Measurements from ENCODE around the gene LYRM4. TPM values are rescaled to one million over a fixed set of nuclear protein-coding genes. Genes with fewer than 3 reads are reported as not detected.
"Not testable (repeated sequence)": the region's sequence is repeated elsewhere in the genome, so short reads cannot be mapped to it uniquely, and the experiment has no call there.

LYRM4 gene
- total RNA-seq, 1 donor from 2014 or later: 9.1 TPM

DNA sequence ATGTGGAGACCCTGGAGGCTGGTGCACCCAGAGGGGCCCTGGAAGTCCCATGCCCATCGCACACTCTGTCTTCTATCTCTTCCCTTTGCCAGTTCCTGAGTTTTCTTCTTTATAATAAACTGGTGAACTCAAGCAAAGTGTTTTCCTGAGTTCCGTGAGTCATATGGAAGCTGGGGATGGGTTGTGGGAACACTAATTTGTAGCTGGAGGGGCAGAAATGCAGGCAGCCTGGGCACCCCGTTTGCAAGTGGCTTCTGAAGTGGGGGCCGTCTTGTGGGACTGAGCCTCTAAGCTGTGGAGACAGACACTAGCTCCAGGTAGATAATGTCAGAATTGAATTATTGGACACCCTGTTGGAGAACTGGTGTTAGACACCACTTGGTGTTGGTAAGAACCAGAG, 178.8 kb downstream of the LYRM4 start:
- DNase-seq (ENCODE audit: low spot score): no peak

DNA sequence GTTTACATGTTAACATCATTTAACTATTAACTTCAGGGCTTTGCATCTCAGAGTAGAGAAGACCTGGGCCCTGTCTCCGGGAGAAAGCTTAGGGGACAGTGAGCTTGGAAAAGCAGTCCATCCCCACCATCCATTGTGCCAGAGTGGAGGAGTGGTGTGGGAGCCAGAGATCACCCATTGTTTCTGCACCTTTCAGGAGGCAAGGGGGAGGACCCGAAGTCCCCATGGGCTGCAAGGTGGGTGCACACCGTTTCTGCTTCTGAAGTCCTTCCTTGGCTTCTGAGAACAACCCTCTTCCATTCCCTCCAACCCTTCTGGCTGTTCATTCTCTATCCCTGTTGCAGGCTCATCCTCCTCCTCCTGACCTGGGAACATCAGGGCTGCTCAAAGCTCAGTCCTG, 179.6 kb downstream of the LYRM4 start:
- DNase-seq (ENCODE audit: low spot score): no peak

DNA sequence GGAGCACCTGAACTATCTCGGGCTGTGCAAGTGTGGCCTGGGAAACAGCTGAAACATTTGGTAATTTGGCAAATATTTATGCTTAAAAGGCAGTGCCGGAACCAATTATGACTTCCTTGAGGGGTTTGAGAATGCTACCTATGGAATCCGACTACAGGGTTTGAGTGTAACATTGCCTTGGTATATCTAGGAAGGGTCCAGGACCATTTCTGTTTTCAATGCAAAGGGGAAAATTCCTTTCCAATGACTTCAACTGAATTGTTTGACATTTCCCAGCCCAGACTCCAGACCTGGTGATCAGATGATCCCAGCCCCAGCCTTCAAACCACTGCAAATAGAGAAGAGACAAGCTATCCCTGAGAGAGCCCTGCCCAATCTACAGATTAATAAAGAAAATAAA, 180.2 kb downstream of the LYRM4 start:
- DNase-seq (ENCODE audit: low spot score): no peak

DNA sequence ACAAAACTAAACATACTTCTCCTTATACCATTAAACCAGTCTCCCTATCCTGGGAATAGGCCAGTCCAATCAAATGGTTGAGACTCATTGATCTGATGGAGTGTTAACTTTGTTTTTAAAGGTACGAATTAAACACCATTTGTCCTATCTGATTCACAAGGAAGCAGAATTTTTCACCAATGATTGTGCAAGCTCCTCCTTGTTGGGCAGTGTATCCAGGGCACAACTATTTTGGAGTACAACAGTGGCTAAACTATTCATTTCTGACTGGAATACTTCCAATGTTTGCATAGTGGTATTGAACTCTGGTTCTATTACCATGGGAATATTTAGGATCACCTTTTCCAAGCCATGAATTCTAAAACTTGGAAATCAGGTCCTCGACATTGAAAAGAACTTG, 181.1 kb downstream of the LYRM4 start:
- DNase-seq (ENCODE audit: low spot score): no peak

DNA sequence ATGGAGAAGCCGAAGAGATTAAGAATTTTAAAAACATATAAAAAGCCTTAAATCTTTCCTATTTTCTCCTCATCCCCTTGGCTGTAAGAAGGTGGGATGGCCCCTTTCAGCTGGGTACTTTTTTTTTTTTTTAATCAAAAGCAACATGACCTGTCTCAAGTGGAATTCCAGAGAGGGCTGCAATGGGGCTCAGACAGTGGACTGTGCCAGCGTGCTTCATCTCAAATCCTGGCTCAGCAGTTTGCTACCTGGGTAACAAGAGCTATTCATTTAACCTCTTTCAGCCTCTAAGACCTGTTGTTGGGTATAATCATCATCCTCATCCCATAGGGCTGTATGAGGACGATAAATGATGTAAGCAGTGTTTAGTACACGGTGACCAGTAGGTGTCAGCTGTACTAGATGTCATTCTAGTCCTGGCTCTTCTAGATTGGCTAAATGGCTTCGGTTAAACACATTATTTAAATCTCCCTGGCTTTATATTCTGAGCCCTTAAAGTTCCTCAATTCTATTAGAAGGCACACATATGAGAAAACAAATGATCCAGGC, 182.6 kb downstream of the LYRM4 start:
- no peak for DNase-seq (ENCODE audit: low spot score)

DNA sequence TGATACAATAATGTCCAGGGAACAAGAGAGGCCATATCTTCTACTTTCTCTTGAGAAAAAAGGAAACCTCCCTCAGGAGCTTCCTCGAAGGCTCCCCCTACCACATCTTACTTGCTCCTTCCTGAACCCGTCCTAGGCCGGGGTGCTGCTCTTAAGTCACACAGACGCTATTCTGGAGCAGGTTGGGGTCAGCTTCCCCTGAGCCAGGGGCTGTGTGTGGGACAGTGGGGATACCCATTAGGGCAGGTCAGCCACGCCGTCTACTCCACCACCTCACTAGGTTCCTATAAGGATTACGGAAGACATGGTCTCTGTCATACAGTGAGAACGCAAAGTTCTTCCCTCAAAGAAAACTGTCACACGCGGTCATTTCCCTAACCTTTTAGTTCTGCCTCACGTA, 183.8 kb downstream of the LYRM4 start:
- DNase-seq (ENCODE audit: low spot score): no peak

DNA sequence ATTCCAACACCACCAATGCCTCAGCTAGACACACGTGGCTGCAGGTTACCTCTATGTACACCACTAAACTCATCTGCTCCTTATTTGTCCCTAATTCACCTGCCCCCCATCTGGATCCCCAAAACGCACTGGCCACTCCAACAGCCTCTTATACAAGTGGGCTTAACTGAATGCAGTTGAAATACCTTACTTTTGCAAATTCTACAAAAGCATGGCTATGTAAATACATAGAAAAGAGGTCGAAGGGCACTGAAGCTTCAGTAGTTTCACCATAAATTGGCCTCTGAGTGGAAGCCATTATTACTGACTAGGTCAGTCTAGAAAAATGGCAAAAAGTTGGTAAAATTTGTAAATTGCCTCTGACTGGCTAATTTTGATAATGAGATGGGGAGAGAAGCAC, 186.8 kb downstream of the LYRM4 start:
- DNase-seq (ENCODE audit: low spot score): no peak

DNA sequence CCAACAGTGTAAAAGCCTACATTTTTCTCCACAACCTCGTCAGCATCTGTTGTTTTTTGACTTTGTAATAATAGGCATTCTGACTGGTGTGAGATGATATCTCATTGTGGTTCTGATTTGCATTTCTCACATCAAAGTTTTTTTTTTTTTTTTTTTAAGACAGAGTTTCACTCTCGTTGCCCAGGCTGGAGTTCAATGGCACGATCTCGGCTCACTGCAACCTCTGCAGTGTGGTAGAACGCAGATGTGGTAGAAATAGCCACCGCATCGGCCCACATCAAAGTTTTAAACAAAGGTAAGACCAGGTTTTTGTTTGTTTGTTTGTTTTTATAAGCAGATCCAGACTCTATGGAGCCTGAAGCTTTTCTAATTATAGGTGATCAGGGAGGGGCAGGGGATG, 188.3 kb downstream of the LYRM4 start:
- no peak for DNase-seq (ENCODE audit: low spot score)

DNA sequence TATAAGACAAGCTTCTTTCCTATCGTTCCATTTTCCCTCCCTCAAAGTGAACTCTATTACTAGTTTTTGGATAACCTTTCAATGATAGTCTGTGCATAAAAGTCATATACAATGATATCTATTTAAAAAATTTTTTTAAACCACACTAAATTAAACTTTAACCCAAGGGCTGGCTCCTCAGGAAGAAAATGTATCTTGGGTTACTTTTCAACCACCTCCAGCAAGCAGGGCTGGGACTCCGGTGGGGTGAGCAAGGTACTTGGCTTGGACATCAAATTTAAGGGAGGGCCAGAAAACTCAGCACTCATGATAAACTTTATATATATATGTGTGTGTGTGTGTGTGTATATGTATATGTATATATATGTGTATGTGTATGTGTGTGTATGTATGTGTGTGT, 189.5 kb downstream of the LYRM4 start:
- no peak for DNase-seq (ENCODE audit: low spot score)

DNA sequence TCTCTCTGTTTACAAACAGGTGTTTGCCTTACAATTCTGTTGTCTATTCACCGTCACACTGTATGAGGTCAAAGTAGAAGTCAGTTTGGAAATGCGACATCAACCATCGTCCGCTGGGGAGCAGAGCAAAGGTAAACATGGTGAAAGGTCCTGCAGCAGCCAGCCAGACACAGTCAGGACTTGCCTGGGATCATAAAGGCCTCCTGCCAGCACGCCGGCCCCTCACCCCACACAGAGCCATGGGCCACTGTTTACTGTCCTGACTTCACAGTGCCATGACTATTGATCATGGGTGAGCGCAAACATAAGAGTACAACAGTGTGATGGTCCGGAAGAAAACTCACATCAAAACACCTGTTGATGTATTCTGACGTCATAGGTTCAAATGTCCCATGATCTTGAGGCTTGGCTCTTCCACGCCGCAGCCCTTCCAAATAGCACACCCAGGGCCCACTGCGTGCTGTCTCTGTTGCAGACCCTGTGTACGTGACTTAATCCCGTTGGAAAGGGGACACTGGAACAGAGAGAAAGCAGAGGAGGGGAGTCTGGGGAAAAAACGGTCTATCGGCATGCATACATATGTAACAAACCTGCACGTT, 192.5 kb downstream of the LYRM4 start:
- DNase-seq (ENCODE audit: low spot score): no peak

DNA sequence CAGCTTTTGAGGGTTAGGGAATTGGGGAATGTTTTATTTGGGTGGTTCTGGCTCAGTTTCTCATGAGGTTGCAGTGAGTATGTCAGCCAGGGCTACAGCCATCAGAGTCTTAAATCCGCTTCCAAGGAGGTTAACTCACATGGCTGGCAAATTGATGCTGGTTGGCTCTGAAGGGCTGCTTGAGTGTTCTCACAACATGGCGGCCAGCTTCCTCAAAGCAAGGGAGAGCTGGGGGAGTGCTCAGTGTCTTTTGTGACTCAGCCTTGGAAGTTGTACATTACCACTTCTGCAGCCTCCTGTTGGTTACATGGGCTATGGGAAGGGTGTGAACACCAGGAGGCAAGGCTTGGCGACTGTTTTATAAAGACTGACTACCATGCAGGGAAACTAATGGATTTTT, 193.4 kb downstream of the LYRM4 start:
- no peak for DNase-seq (ENCODE audit: low spot score)

DNA sequence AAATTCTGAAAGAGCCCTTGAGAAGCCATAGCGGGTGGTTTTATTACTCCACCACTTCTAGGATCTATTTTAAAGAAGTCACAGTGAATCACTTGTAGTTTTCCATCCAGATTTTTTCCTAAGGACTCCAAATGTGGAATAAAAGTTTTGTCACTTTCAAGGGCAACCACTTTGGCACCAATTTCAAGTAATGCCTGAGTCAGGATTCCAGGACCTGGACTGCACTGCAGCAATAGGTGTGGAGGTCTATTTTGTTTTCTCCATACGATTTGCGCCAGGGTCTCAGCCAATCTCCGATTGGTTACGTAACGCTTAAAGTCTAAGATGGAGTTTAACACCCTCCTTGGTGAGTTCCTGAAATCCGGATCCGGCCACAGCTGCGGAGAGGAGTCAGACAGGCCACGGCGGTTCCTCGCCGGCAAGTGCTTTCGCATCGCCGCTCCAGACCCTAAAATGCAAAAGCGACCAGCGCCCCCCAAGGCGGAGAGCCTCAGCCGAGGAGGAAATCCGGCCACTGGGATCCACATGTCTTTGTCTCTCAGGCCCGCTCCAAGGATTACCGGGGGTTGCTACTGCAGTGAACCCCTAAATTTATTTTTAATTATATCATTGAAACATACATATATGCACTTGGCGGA, 194.2 kb downstream of the LYRM4 start:
- DNase-seq (ENCODE audit: low spot score): no peak

DNA sequence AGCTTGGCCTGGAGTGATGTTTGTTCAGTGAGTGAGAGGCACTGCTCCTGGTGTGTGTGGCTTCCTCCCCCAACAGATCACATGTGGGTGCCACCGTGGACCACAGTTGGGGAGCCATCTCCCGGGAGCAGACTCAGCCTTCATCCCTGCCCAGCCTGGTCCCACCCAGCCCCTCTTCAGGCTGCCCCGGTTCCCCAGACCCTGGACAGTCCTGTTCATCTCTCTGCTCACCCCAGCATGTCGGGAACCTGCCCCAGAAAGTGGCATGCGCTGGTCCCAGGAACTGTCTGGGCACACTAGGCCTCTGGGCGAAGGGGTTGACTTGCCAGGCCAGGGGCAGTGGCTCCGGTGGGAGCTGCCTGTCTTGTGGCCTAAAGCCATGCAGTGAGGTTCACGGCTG, 197.1 kb downstream of the LYRM4 start:
- no peak for DNase-seq (ENCODE audit: low spot score)

DNA sequence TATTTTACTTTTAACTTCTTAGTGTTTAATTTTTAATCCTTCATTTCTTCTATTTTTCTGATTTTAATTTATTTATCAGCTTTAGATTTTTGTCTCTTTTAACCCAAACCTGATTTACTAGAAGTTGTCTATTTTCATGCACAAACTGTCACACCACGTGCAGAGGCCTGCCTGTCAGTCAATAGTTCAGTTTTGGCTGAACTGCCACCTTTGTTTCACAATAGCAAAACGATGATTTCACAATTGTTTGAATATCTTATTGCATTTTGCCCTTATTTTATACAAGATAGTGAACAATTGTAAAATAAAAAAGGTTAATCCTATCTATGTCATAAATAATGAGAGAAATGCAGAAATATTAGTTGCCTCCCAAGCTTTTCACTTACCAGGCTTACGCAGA, 199.6 kb downstream of the LYRM4 start:
- DNase-seq (ENCODE audit: low spot score): no peak

DNA sequence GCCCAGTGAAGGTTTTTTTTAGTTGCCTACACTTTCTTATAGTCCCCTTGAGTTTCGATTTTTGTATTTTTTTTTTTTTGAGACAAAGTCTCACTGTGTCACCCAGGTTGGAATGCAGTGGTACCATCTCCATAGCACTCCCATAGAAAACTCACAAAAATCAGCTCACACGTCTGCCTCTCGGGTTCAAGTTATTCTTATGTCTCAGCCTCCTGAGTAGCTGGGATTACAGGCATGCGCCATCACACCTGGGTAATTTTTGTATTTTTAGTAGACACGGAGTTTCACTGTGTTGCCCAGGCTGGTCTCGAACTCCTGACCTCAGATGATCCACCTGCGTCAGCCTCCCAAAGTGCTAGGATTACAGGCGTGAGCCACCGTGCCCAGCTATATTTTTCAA, 200.3 kb downstream of the LYRM4 start:
- not testable (repeated sequence) for DNase-seq (ENCODE audit: low spot score)

DNA sequence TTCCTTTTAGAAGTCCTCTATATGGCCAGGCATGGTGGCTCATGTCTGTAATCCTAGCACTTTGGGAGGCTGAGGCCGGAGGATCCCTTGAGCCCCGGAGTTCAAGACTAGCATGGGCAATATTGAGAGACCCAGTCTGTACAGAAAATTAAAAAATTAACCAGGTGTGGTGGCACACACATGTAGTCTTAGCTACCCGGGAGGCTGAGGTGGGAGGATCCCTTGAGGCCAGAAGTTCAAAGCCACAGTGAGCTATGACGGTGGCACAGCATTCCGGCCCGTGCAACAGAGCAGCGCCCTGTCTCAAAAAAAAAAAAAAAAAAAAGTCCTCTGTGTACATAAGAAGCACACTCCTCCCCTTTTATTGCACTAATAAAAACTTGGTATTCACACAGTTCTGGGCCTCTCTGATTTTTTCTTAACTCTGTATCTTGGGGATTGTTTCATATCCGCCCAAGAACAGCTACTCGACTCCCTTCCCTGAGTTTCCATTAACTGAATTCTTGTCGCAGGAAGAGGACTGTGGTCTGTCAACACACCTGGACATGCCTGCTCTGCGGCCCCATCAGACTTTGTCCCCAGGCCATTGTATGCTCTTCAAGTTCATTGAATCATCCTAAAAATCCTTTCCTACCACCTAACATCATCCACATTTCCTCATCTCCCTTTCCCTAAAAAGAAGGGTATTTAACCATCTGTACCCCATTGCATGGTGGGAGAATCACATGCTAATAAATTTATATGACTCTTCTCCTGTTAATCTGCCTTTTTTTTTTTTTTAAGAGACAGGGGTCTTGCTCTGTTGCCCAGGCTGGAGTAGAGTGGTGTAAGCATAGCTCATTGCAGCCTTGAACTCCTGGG, 201.5 kb downstream of the LYRM4 start:
- DNase-seq (ENCODE audit: low spot score): no peak

Other genes with a start within 250 kb of the LYRM4 start
- 8.9 TPM for gene PPP1R3G, start 175.6 kb downstream of the LYRM4 start, total RNA-seq (ENCODE audit: insufficient read depth, low replicate concordance)
- gene FARS2, start 563 bp upstream of the LYRM4 start, total RNA-seq (ENCODE audit: insufficient read depth, low replicate concordance): 13.5 TPM

Measured in umbilical cord (tissue), 2 donors.